ENCODE results near the gene RAET1L. TPM values are rescaled to one million over a fixed set of nuclear protein-coding genes. Genes with fewer than 3 reads are reported as not detected.

Gene RAET1L
- total and polyA plus RNA-seq, 9 of the 15 experiments (the other 6 are each of a cell fraction or from before 2014, with no cell fraction given), result not detected

- TF ChIP-seq SFPQ (IDR thresholded peaks at IDR 0.05; ENCODE audit: low read depth, low read length) (no peak), NFIC (IDR thresholded peaks at IDR 0.05) (peak; percentile 82), CBFB (CRISPR knock-in tag; IDR thresholded peaks at IDR 0.05) (no peak), ETV5 (CRISPR knock-in tag; IDR thresholded peaks at IDR 0.05; ENCODE audit: low read depth) (0 out of 2 replicates have a peak, but pooled peaks have one; percentile 29), U2AF2 (optimal IDR thresholded peaks at IDR 0.05; ENCODE audit: low read depth, low read length) (no peak), HIVEP1 (CRISPR knock-in tag; IDR thresholded peaks at IDR 0.05) (no peak), REST (IDR thresholded peaks at IDR 0.05; ENCODE audit: borderline replicate concordance) (peak; percentile 88), REST (CRISPR knock-in tag; IDR thresholded peaks at IDR 0.05; ENCODE audit: low read depth) (no peak), TARDBP (IDR thresholded peaks at IDR 0.05) (no peak), KAT2B (IDR thresholded peaks at IDR 0.05; ENCODE audit: low read depth, low read length) (no peak), E2F1 (CRISPR knock-in tag; IDR thresholded peaks at IDR 0.05) (no peak), THAP7 (CRISPR knock-in tag; IDR thresholded peaks at IDR 0.05) (no peak), TEAD4 (IDR thresholded peaks at IDR 0.05; ENCODE audit: low read length) (no peak), TEAD4 (CRISPR knock-in tag; IDR thresholded peaks at IDR 0.05; ENCODE audit: borderline replicate concordance) (no peak), FOXM1 (IDR thresholded peaks at IDR 0.05; ENCODE audit: low read depth) (no peak), FOXM1 (CRISPR knock-in tag; IDR thresholded peaks at IDR 0.05; ENCODE audit: low read depth) (peak; percentile 55; the same call in 1 of the 2 replicates), GATAD2A (IDR thresholded peaks at IDR 0.05) (no peak)
Observed at GRCh38 chr6:150004783-150005717, 20.3 kb downstream of the RAET1L start (continued).

Measured in K562 (cell line).